Natural killer cell (primary cell): Measurements from ENCODE around the gene QSER1. TPM values are rescaled to one million over a fixed set of nuclear protein-coding genes. Genes with fewer than 3 reads are reported as not detected.
A peak's percentile ranks its signal among the peaks of the same experiment; 100 is the strongest.

Source experiments
- ATAC-seq, 3 donors: fragments of 150-1000 bp in 2 of 3; fragments of 200-7000 bp in 1 of 3; cut with Tn5 transposase; 1 replicate in 1 of 3; 2 replicates in 2 of 3; pipeline ENCODE4 v1.10.0; 2021; ENCODE audit warnings: mild to moderate bottlenecking in 2 of 3, moderate library complexity in 2 of 3
- DNase-seq, 2 donors: peaks; one replicate each; pipeline versions ENCODE4 v3.0.0 to v3.0.0-alpha.2; 2013 to 2021; ENCODE audit warnings: mixed read lengths in 1 of 2
- H3K27ac ChIP-seq: one replicate; pipeline ENCODE4 v1.5.1; 2013; ENCODE audit warnings: mild to moderate bottlenecking, low read length
- H3K27me3 ChIP-seq: one replicate; pipeline ENCODE4 v1.6.1; 2013; ENCODE audit warnings: low read length; ENCODE audit not compliant: control insufficient read depth, insufficient read depth
- H3K36me3 ChIP-seq: one replicate; pipeline ENCODE4 v1.6.1; 2013; ENCODE audit warnings: low read length; ENCODE audit not compliant: control insufficient read depth, insufficient read depth
- H3K4me1 ChIP-seq: one replicate; pipeline ENCODE4 v1.6.1; 2013; ENCODE audit warnings: low read length; ENCODE audit not compliant: control insufficient read depth, insufficient read depth
- H3K4me3 ChIP-seq: one replicate; pipeline ENCODE4 v1.5.1; 2013; ENCODE audit warnings: low read length
- H3K9me3 ChIP-seq: one replicate; pipeline ENCODE4 v1.6.1; 2013; ENCODE audit warnings: low read length; ENCODE audit not compliant: control insufficient read depth, insufficient read depth
- H3K27ac Mint-ChIP-seq, 2 donors: one replicate each; pipeline ENCODE4 v1.8.0; 2022; ENCODE audit warnings: mild to moderate bottlenecking in 2 of 2, mixed read lengths in 2 of 2, moderate library complexity in 1 of 2
- H3K27me3 Mint-ChIP-seq, 2 donors: one replicate each; pipeline ENCODE4 v1.8.0; 2022; ENCODE audit warnings: low read depth in 2 of 2, mixed read lengths in 2 of 2
- H3K36me3 Mint-ChIP-seq: one replicate; pipeline ENCODE4 v1.8.0; 2022; ENCODE audit warnings: mixed read lengths
- H3K4me1 Mint-ChIP-seq, 2 donors: one replicate each; pipeline ENCODE4 v1.8.0; 2022; ENCODE audit warnings: mixed read lengths in 2 of 2
- H3K4me3 Mint-ChIP-seq: one replicate; pipeline ENCODE4 v1.8.0; 2022; ENCODE audit warnings: mild to moderate bottlenecking, moderate library complexity, mixed read lengths
- H3K9me3 Mint-ChIP-seq, 2 donors: one replicate each; pipeline ENCODE4 v1.8.0; 2022; ENCODE audit warnings: mixed read lengths in 2 of 2
- WGBS: methylation state at CpG from one replicate; pipeline ENCODE4 v1.1.7; 2013; ENCODE audit warnings: missing lambda C conversion rate; ENCODE audit not compliant: insufficient coverage; 5-methylcytosine and 5-hydroxymethylcytosine counted together
- intact Hi-C: fragments of 100-400 bp; cut with micrococcal nuclease; formaldehyde crosslinking; loops from one replicate; pipeline ENCODE4 v1.14.2; 2022
- total RNA-seq, 4 donors: library from RNA; stranded (reverse); fragments of 120-200 nt in 1 of 4; gene quantifications; one replicate each; pipeline versions ENCODE4 v1.2.3 to v1.2.4, GENCODE V29; 2013 to 2022
- TF ChIP-seq, protein P1 (sequence below): fragments of 200-600 bp; IDR thresholded peaks from one replicate; pipeline ENCODE4 v1.8.0; 2022; ENCODE audit warnings: antibody characterized with exemption

The QSER1 gene
- total RNA-seq, 3 donors from 2014 or later (not counting 1 experiment from before 2014, with no cell fraction given): 14.5 to 21.5 (median 17.8) TPM

DNA sequence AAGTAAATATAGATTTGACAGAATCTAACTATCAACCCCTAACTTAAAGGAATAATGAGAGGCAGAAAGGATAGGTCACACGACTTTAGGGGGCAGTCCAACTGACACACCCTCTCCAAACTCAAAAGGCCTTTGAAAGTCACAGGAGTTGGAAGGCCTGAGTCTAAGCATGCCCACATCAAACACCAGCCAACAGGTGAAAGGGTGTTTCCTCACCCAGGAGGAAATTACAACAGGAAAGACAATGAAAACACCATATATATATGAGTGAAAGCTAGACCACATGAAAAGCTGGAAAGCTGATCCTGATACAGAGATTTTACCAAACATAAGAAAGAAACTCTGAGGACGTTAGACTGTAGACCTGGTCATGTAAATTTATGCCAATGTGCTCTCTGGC is 112.6 kb downstream of the QSER1 start:
- Mint-ChIP-seq H3K9me3 (no peaks in the 10 kb centered on the region), H3K36me3 (no peaks in the 10 kb centered on the region), H3K4me1 (peaks cover 0 to 5% of the 10 kb centered on the region in 2 donors), H3K4me3 (no peak overlapping the region), H3K27me3 (peaks cover under 1 to 6% of the 10 kb centered on the region in 2 donors), H3K27ac (no peak overlapping the region)
- no peaks in the 10 kb centered on the region for H3K4me1 ChIP-seq
- no peaks in the 10 kb centered on the region for H3K36me3 ChIP-seq
- DNase-seq (peak in 1 of 2 donors; percentile 69), ATAC-seq (peak in 1 of 3 donors; percentile 25)
- H3K4me3 ChIP-seq: no peak overlapping the region
- intact Hi-C loops: no loop called here
- H3K9me3 ChIP-seq: no peaks in the 10 kb centered on the region
- TF ChIP-seq, protein P1, sequence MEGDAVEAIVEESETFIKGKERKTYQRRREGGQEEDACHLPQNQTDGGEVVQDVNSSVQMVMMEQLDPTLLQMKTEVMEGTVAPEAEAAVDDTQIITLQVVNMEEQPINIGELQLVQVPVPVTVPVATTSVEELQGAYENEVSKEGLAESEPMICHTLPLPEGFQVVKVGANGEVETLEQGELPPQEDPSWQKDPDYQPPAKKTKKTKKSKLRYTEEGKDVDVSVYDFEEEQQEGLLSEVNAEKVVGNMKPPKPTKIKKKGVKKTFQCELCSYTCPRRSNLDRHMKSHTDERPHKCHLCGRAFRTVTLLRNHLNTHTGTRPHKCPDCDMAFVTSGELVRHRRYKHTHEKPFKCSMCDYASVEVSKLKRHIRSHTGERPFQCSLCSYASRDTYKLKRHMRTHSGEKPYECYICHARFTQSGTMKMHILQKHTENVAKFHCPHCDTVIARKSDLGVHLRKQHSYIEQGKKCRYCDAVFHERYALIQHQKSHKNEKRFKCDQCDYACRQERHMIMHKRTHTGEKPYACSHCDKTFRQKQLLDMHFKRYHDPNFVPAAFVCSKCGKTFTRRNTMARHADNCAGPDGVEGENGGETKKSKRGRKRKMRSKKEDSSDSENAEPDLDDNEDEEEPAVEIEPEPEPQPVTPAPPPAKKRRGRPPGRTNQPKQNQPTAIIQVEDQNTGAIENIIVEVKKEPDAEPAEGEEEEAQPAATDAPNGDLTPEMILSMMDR: no peak
- WGBS: 50% methylated on average over 2 of the region's 2 CpGs
- no peak overlapping the region for H3K27ac ChIP-seq
- H3K27me3 ChIP-seq: no peaks in the 10 kb centered on the region

DNA sequence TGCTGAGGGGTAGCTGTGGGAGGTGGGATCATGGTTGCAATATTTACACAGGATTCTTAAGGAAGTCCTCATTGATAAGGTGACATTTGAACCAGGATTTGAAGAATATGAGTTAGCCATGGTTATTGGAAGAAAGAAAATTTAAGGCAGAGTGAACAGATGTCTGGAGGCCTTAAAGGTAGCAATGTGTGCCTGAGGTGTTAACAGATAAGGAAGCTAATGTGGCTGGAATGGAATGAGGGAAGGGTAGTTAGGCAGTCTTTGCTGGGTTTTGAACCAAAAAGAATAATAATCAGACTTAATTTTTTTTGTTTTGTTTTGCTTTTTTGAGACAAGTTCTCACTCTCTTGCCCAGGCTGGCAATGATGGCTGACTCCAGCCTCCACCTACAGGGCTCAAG is 113.4 kb downstream of the QSER1 start:
- Mint-ChIP-seq H3K27ac (no peak overlapping the region), H3K27me3 (peaks cover 0 to 6% of the 10 kb centered on the region in 2 donors), H3K36me3 (no peaks in the 10 kb centered on the region), H3K4me1 (peaks cover 8 to 9% of the 10 kb centered on the region in 2 donors), H3K4me3 (no peak overlapping the region), H3K9me3 (no peaks in the 10 kb centered on the region)
- DNase-seq: no peak
- Histone ChIP-seq H3K36me3 (no peaks in the 10 kb centered on the region), H3K4me3 (no peak overlapping the region), H3K4me1 (peaks cover 3% of the 10 kb centered on the region), H3K9me3 (no peaks in the 10 kb centered on the region), H3K27me3 (no peaks in the 10 kb centered on the region), H3K27ac (no peak overlapping the region)
- intact Hi-C loops: no loop called here
- ATAC-seq: no peak
- TF ChIP-seq, protein P1: no peak

GRCh38 chr11:33013755-33014154 is 121.1 kb downstream of the QSER1 start:
- TF ChIP-seq, protein P1: no peak
- peaks cover 23 to 25% of the 10 kb centered on the region in 2 donors for H3K4me1 Mint-ChIP-seq
- DNase-seq: no peak
- Histone ChIP-seq H3K4me1 (peaks cover 22% of the 10 kb centered on the region), H3K36me3 (no peaks in the 10 kb centered on the region), H3K27ac (no peak overlapping the region), H3K27me3 (peaks cover 13% of the 10 kb centered on the region), H3K9me3 (no peaks in the 10 kb centered on the region), H3K4me3 (no peak overlapping the region)
- H3K27ac Mint-ChIP-seq: no peak overlapping the region
- H3K4me3 Mint-ChIP-seq: peak overlapping the region; percentile 50
- H3K27me3 Mint-ChIP-seq: peaks cover 14 to 19% of the 10 kb centered on the region in 2 donors
- no peaks in the 10 kb centered on the region for H3K9me3 Mint-ChIP-seq
- no peaks in the 10 kb centered on the region for H3K36me3 Mint-ChIP-seq
- intact Hi-C loops: no loop called here
- WGBS: 83% methylated on average over 1 of the region's 1 CpG
- ATAC-seq: no peak
